C4-2B (cell line): ENCODE data around the gene ERI3.

Experiments
- H3K27ac ChIP-seq: fragments of 450-650 bp; 2 replicates; pipeline ENCODE4 v1.5.1; 2017
- ZFX ChIP-seq: fragments of 450-650 bp; IDR thresholded peaks from 2 replicates; pipeline ENCODE4 v1.6.1; 2017
- TF ChIP-seq, protein P1 (sequence below): fragments of 450-650 bp; conservative IDR thresholded peaks from 2 replicates; pipeline ENCODE4 v1.5.1; 2017; ENCODE audit warnings: mild to moderate bottlenecking

Gene ERI3

GRCh38 chr1:44270686-44271628 is 84.1 kb downstream of the ERI3 start:
- TF ChIP-seq ZFX: no peak
- TF ChIP-seq, protein P1, sequence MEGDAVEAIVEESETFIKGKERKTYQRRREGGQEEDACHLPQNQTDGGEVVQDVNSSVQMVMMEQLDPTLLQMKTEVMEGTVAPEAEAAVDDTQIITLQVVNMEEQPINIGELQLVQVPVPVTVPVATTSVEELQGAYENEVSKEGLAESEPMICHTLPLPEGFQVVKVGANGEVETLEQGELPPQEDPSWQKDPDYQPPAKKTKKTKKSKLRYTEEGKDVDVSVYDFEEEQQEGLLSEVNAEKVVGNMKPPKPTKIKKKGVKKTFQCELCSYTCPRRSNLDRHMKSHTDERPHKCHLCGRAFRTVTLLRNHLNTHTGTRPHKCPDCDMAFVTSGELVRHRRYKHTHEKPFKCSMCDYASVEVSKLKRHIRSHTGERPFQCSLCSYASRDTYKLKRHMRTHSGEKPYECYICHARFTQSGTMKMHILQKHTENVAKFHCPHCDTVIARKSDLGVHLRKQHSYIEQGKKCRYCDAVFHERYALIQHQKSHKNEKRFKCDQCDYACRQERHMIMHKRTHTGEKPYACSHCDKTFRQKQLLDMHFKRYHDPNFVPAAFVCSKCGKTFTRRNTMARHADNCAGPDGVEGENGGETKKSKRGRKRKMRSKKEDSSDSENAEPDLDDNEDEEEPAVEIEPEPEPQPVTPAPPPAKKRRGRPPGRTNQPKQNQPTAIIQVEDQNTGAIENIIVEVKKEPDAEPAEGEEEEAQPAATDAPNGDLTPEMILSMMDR: no peak
- no peak overlapping the region for H3K27ac ChIP-seq

- no peak overlapping the region for H3K27ac ChIP-seq
- no peak for TF ChIP-seq ZFX
- TF ChIP-seq, protein P1: no peak
Measured at GRCh38 chr1:44268054-44268453, 87.0 kb downstream of the ERI3 start.

- no peak overlapping the region for H3K27ac ChIP-seq
- no peak for TF ChIP-seq ZFX
- TF ChIP-seq, protein P1: no peak
Measured at GRCh38 chr1:44267438-44267837, 87.6 kb downstream of the ERI3 start.

- TF ChIP-seq, protein P1: no peak
- TF ChIP-seq ZFX: no peak
- H3K27ac ChIP-seq: no peak overlapping the region
Measured at GRCh38 chr1:44266400-44267344, 88.4 kb downstream of the ERI3 start.

DNA sequence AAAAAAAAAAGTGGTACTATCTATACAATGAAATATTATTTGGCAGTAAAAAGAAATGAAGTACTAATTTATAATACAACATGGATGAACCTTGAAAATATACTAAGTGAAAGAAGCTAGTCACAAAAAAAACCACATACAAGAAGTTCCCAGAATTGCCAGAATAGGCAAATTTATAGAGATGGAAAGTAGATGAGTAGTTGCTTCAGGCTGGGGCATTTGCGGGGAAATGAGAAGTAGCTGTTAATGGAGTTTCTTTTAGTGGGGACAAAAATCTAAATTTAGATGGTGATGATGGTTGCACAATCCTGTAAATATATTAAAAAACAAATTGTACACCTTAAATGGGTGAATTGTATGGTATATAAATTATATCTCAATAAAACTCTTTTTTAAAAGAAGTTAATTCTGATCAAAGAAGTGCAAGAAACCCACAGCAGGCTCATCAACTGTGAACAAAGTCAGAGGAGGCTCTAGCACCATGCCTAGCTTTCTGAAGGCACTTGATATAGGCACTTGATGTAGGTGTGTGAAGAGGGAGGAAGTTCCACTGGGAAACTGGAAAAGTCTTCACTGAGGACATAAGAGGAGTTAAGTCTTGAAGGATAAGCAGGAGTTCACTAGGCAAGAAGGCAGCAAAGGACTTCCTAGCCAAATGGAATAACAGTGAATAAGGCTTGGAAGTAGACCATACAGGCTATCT is 89.2 kb downstream of the ERI3 start:
- H3K27ac ChIP-seq: no peak overlapping the region
- no peak for TF ChIP-seq ZFX
- TF ChIP-seq, protein P1: no peak

- TF ChIP-seq, protein P1: no peak
- no peak for TF ChIP-seq ZFX
- no peak overlapping the region for H3K27ac ChIP-seq
Measured at GRCh38 chr1:44264451-44264771, 90.6 kb downstream of the ERI3 start.
